RPMI7951 (cell line): ENCODE results near the gene SNCA. TPM values are rescaled to one million over a fixed set of nuclear protein-coding genes. Genes with fewer than 3 reads are reported as not detected.

Experiments
- DNase-seq: peaks from one replicate; pipeline ENCODE4 v3.0.0-alpha.2; 2012; ENCODE audit warnings: low read depth
- total RNA-seq: library from RNA; depleted of rRNA; stranded (reverse); fragments of >200 nt; shearing (Covaris generic); gene quantifications from 2 replicates; pipeline ENCODE4 v1.2.3, GENCODE V29; 2014; rRNA removed

Gene SNCA
- total RNA-seq, result 0.60 and 6.4 TPM in 2 replicates

- DNase-seq, result peak; percentile 21
Measured at GRCh38 chr4:89836897-89837384, at the start of gene SNCA. Gene SNCA, minus strand, starts transcription at chr4:89837161. Its CDS starts 1,494 bp downstream, at chr4:89835667.

- no peak for DNase-seq
Measured at GRCh38 chr4:89879215-89879614, 42.3 kb upstream of the SNCA start.

- no peak for DNase-seq
Measured at GRCh38 chr4:89878611-89879010, 41.6 kb upstream of the SNCA start.

- DNase-seq, result no peak
Measured at GRCh38 chr4:89876548-89876947, 39.6 kb upstream of the SNCA start.

- DNase-seq, result no peak
Measured at GRCh38 chr4:89871211-89871610, 34.2 kb upstream of the SNCA start.

GRCh38 chr4:89868999-89869589, 32.1 kb upstream of the SNCA start:
- peak; percentile 1 for DNase-seq

- DNase-seq, result no peak
Measured at GRCh38 chr4:89868276-89868675, 31.3 kb upstream of the SNCA start.

GRCh38 chr4:89863533-89863932, 26.6 kb upstream of the SNCA start:
- DNase-seq, result no peak

- no peak for DNase-seq
Measured at GRCh38 chr4:89860971-89861370, 24.0 kb upstream of the SNCA start.

GRCh38 chr4:89855236-89855635, 18.3 kb upstream of the SNCA start:
- DNase-seq, result no peak

GRCh38 chr4:89847571-89848325, 10.8 kb upstream of the SNCA start:
- DNase-seq, result no peak

- no peak for DNase-seq
Measured at GRCh38 chr4:89839558-89839957, 2.6 kb upstream of the SNCA start.

GRCh38 chr4:89837993-89838390, 1.0 kb upstream of the SNCA start:
- no peak for DNase-seq

- DNase-seq, result no peak
Measured at GRCh38 chr4:89837385-89837992, 528 bp upstream of the SNCA start.

GRCh38 chr4:89836031-89836745, 773 bp downstream of the SNCA start:
- DNase-seq, result no peak

- DNase-seq, result no peak
Measured at GRCh38 chr4:89835413-89835812, 1.5 kb downstream of the SNCA start.

- DNase-seq, result no peak
Measured at GRCh38 chr4:89834486-89835209, 2.3 kb downstream of the SNCA start.

GRCh38 chr4:89829470-89830138, 7.4 kb downstream of the SNCA start:
- no peak for DNase-seq

- DNase-seq, result no peak
Measured at GRCh38 chr4:89823416-89823815, 13.5 kb downstream of the SNCA start.

GRCh38 chr4:89821612-89822011, 15.3 kb downstream of the SNCA start:
- no peak for DNase-seq

- DNase-seq, result no peak
Measured at GRCh38 chr4:89820010-89820409, 17.0 kb downstream of the SNCA start.
